HEK293T (cell line): ENCODE data around the gene MICU1.

Experiments
- ARNT ChIP-seq: fragments of 450-650 bp; IDR thresholded peaks from 2 replicates; pipeline ENCODE4 v1.6.1; 2017; ENCODE audit warnings: mild to moderate bottlenecking
- BHLHE40 ChIP-seq: fragments of 450-650 bp; IDR thresholded peaks from 2 replicates; pipeline ENCODE4 v1.6.1; 2016; ENCODE audit warnings: mild to moderate bottlenecking, moderate library complexity, borderline replicate concordance
- ELF4 ChIP-seq: fragments of 450-650 bp; IDR thresholded peaks from 2 replicates; pipeline ENCODE4 v1.6.1; 2017; ENCODE audit warnings: antibody characterized with exemption
- FOXK2 ChIP-seq: fragments of 450-650 bp; IDR thresholded peaks from 2 replicates; pipeline ENCODE4 v1.6.1; 2016; ENCODE audit warnings: mild to moderate bottlenecking
- HDGF ChIP-seq: fragments of 450-650 bp; IDR thresholded peaks from 2 replicates; pipeline ENCODE4 v1.6.1; 2017; ENCODE audit warnings: antibody characterized with exemption, borderline replicate concordance
- SP1 ChIP-seq: fragments of 450-650 bp; IDR thresholded peaks from 2 replicates; pipeline ENCODE4 v1.6.1; 2017
- TARDBP ChIP-seq: fragments of 450-650 bp; IDR thresholded peaks from 2 replicates; pipeline ENCODE4 v1.6.1; 2016

DNA sequence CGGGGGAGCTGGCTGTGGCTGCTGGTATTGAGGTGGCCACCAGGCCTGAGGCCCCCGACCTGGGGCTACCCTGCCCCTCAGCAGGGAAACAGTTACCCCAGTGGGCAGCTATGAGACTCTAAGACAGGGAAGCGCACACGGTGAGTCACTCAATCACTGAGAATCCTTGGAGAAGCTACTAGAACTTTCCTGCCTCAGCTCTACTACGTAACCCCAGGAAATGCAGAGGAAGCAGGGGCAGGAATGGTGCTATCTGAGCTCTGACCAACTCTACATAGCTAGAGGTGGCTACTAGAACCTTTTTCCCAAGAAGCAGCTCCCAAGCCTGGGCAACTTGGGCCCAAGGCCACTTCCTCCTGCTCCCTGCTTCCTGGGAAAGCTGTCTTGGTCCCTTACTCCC, 283.0 kb downstream of the MICU1 start:
- TF ChIP-seq TARDBP (no peak), SP1 (no peak), ELF4 (no peak), ARNT (no peak), FOXK2 (no peak), BHLHE40 (no peak), HDGF (no peak)
